Measurements from ENCODE around the gene FGF22.
"Not testable (repeated sequence)": the region's sequence is repeated elsewhere in the genome, so short reads cannot be mapped to it uniquely, and the experiment has no call there.

The FGF22 gene

GRCh38 chr19:623175-623916, 16.3 kb upstream of the FGF22 start:
- peaks cover 32% of the 10 kb centered on the region for H3K36me3 Mint-ChIP-seq (ENCODE audit: low read depth)
- H3K9me3 Mint-ChIP-seq = no peaks in the 10 kb centered on the region
- no peak overlapping the region for H3K27ac Mint-ChIP-seq
- H3K4me3 Mint-ChIP-seq = no peak overlapping the region
- no peaks in the 10 kb centered on the region for H3K4me1 Mint-ChIP-seq
- H3K27me3 Mint-ChIP-seq (ENCODE audit: low read depth) = peaks cover 3% of the 10 kb centered on the region
- TF ChIP-seq, protein P1, sequence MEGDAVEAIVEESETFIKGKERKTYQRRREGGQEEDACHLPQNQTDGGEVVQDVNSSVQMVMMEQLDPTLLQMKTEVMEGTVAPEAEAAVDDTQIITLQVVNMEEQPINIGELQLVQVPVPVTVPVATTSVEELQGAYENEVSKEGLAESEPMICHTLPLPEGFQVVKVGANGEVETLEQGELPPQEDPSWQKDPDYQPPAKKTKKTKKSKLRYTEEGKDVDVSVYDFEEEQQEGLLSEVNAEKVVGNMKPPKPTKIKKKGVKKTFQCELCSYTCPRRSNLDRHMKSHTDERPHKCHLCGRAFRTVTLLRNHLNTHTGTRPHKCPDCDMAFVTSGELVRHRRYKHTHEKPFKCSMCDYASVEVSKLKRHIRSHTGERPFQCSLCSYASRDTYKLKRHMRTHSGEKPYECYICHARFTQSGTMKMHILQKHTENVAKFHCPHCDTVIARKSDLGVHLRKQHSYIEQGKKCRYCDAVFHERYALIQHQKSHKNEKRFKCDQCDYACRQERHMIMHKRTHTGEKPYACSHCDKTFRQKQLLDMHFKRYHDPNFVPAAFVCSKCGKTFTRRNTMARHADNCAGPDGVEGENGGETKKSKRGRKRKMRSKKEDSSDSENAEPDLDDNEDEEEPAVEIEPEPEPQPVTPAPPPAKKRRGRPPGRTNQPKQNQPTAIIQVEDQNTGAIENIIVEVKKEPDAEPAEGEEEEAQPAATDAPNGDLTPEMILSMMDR (IDR thresholded peaks at IDR 0.05; ENCODE audit: unreplicated experiment in 3 of 3) = no peak

GRCh38 chr19:623974-624373, 15.7 kb upstream of the FGF22 start:
- peaks cover 33% of the 10 kb centered on the region for H3K36me3 Mint-ChIP-seq (ENCODE audit: low read depth)
- H3K4me3 Mint-ChIP-seq = no peak overlapping the region
- TF ChIP-seq, protein P1 (IDR thresholded peaks at IDR 0.05; ENCODE audit: unreplicated experiment in 3 of 3) = no peak
- no peak overlapping the region for H3K27ac Mint-ChIP-seq
- no peaks in the 10 kb centered on the region for H3K9me3 Mint-ChIP-seq
- H3K27me3 Mint-ChIP-seq (ENCODE audit: low read depth) = peaks cover 3% of the 10 kb centered on the region
- peaks cover 3% of the 10 kb centered on the region for H3K4me1 Mint-ChIP-seq

GRCh38 chr19:624433-625109, 15.1 kb upstream of the FGF22 start:
- H3K27me3 Mint-ChIP-seq (ENCODE audit: low read depth) = peaks cover 3% of the 10 kb centered on the region
- TF ChIP-seq, protein P1 (IDR thresholded peaks at IDR 0.05; ENCODE audit: unreplicated experiment in 3 of 3) = no peak
- H3K4me1 Mint-ChIP-seq = peaks cover 6% of the 10 kb centered on the region
- H3K27ac Mint-ChIP-seq = no peak overlapping the region
- no peaks in the 10 kb centered on the region for H3K9me3 Mint-ChIP-seq
- H3K36me3 Mint-ChIP-seq (ENCODE audit: low read depth) = peaks cover 36% of the 10 kb centered on the region
- H3K4me3 Mint-ChIP-seq = no peak overlapping the region

DNA sequence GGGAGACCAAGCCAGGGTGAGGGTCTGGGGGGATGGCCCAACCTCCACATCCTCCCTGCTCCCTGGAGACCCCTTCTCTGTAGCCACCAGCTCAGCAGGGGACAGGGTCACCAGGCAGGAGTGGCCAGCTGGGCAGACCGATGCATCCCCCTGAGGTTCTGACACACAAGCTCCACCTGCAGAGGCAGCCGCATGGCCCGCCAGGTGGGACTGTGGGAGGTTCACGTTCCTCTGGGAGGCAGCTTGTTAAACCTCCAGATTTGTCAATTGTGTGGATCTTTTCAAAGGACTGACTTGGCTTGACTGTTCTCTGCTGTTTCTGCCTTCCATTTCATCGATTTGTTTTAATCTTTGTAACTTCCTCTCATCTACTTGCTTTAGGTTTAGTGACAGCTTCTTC, 14.4 kb upstream of the FGF22 start:
- Mint-ChIP-seq H3K4me1 (peaks cover 6% of the 10 kb centered on the region), H3K4me3 (no peak overlapping the region), H3K9me3 (no peaks in the 10 kb centered on the region), H3K36me3 (ENCODE audit: low read depth) (peaks cover 31% of the 10 kb centered on the region), H3K27me3 (ENCODE audit: low read depth) (peaks cover 3% of the 10 kb centered on the region), H3K27ac (no peak overlapping the region)
- TF ChIP-seq, protein P1 (IDR thresholded peaks at IDR 0.05; ENCODE audit: unreplicated experiment in 3 of 3) = no peak

- H3K4me1 Mint-ChIP-seq; H3K27me3 Mint-ChIP-seq (ENCODE audit: low read depth); H3K27ac Mint-ChIP-seq; H3K9me3 Mint-ChIP-seq; H3K4me3 Mint-ChIP-seq: not testable (repeated sequence)
- H3K36me3 Mint-ChIP-seq (ENCODE audit: low read depth) = peaks cover 34% of the 10 kb centered on the region
Measured at GRCh38 chr19:626566-626965, 13.1 kb upstream of the FGF22 start.

DNA sequence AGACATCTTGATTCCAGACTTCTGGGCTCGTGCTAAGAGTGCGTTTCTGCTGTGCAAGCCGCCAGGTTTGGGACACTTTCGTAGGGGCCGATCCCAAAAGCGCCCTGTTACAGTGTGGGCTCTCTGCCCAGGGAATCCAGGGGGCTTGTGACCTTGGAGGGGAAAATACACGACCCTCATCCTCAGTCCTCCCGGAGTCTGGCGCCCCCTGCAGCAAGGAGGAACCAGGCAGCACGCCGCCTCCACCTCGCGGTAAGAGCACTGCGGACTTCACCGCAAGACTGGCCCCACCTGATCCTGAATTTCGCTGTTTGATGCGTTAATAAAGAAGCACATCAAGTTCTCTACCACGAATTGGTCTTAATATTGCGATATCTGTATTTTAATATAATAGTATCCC, 11.5 kb upstream of the FGF22 start:
- peaks cover 6% of the 10 kb centered on the region for H3K4me1 Mint-ChIP-seq
- no peaks in the 10 kb centered on the region for H3K9me3 Mint-ChIP-seq

DNA sequence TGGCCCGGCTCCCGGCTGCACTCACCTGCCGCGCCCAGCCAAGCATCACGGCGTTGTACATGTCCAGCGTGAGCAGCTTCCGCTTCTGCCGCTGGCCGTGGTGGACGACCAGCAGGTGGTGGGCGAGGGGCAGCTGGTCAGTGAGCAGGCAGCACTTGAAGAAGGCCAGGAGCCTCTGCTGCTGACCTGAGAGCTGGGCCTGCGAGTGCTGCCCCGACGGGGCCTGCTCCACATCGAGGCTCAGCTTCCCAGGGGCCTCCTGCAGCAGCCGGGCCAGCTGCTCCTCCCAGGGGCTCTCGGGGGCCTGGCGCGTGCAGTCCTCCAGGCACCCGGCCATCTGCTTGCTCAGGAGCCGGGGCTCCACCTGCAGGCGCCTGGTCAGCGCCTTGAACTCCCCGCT, 10.2 kb upstream of the FGF22 start:
- H3K4me1 Mint-ChIP-seq = peaks cover 11% of the 10 kb centered on the region
- H3K36me3 Mint-ChIP-seq (ENCODE audit: low read depth) = peaks cover 26% of the 10 kb centered on the region
- not testable (repeated sequence) for H3K27me3 Mint-ChIP-seq (ENCODE audit: low read depth); H3K27ac Mint-ChIP-seq; H3K9me3 Mint-ChIP-seq; H3K4me3 Mint-ChIP-seq

More for the DNA sequence above, 11.5 kb upstream of the FGF22 start:
- peaks cover 3% of the 10 kb centered on the region for H3K27me3 Mint-ChIP-seq (ENCODE audit: low read depth)
- TF ChIP-seq, protein P1 (IDR thresholded peaks at IDR 0.05; ENCODE audit: unreplicated experiment in 3 of 3) = peak in 1 of 3 experiments; percentile 31
- H3K27ac Mint-ChIP-seq = no peak overlapping the region
- peaks cover 34% of the 10 kb centered on the region for H3K36me3 Mint-ChIP-seq (ENCODE audit: low read depth)
- no peak overlapping the region for H3K4me3 Mint-ChIP-seq
